HPDE6-E6E7 (cell line): ENCODE results near the gene E2F1.

Source experiments
- DNase-seq: peaks from one replicate; pipeline ENCODE4 v3.0.0; 2011; ENCODE audit warnings: missing footprints; ENCODE audit errors: extremely low spot score

The E2F1 gene

GRCh38 chr20:33687370-33687915 lies 1.3 kb upstream of the E2F1 start:
- no peak for DNase-seq

GRCh38 chr20:33686984-33687366 lies 790 bp upstream of the E2F1 start:
- no peak for DNase-seq

GRCh38 chr20:33685328-33686099 lies 671 bp downstream of the E2F1 start:
- no peak for DNase-seq

- DNase-seq, result no peak
Measured at GRCh38 chr20:33684533-33685327, 1.5 kb downstream of the E2F1 start.

GRCh38 chr20:33681728-33682353 lies 4.3 kb downstream of the E2F1 start:
- DNase-seq, result no peak

GRCh38 chr20:33681288-33681687 lies 4.9 kb downstream of the E2F1 start:
- DNase-seq, result no peak

GRCh38 chr20:33680686-33681085 lies 5.5 kb downstream of the E2F1 start:
- DNase-seq, result no peak

- no peak for DNase-seq
Measured at GRCh38 chr20:33679758-33680485, 6.3 kb downstream of the E2F1 start.

- DNase-seq, result no peak
Measured at GRCh38 chr20:33677991-33678702, 8.0 kb downstream of the E2F1 start.

- no peak for DNase-seq
Measured at GRCh38 chr20:33676652-33677645, 9.2 kb downstream of the E2F1 start.

GRCh38 chr20:33676121-33676520 lies 10.1 kb downstream of the E2F1 start:
- DNase-seq, result no peak

- DNase-seq, result no peak
Measured at GRCh38 chr20:33675136-33675959, 10.8 kb downstream of the E2F1 start.

GRCh38 chr20:33674294-33675135 lies 11.7 kb downstream of the E2F1 start, which contains the start of gene NECAB3:
Gene NECAB3, minus strand, starts transcription at chr20:33674428. Its CDS starts 76 bp downstream, at chr20:33674352.
- DNase-seq, result peak; percentile 93

- no peak for DNase-seq
Measured at GRCh38 chr20:33673410-33674293, 12.5 kb downstream of the E2F1 start.

- DNase-seq, result no peak
Measured at GRCh38 chr20:33673114-33673409, 13.1 kb downstream of the E2F1 start.

GRCh38 chr20:33672426-33673113 lies 13.6 kb downstream of the E2F1 start:
- no peak for DNase-seq
